Stimulated activated CD8-positive, alpha-beta memory T cell treated with anti-CD3 and anti-CD28 coated beads, Interleukin-2, amount 100 ng/mL, for 48 hours (primary cell): ENCODE data around the gene TRAM2.

Experiments used
- DNase-seq, 2 donors: peaks; one replicate each; pipeline ENCODE4 v3.0.0-alpha.2; 2020; ENCODE audit warnings: low read depth in 2 of 2

The TRAM2 gene

DNA sequence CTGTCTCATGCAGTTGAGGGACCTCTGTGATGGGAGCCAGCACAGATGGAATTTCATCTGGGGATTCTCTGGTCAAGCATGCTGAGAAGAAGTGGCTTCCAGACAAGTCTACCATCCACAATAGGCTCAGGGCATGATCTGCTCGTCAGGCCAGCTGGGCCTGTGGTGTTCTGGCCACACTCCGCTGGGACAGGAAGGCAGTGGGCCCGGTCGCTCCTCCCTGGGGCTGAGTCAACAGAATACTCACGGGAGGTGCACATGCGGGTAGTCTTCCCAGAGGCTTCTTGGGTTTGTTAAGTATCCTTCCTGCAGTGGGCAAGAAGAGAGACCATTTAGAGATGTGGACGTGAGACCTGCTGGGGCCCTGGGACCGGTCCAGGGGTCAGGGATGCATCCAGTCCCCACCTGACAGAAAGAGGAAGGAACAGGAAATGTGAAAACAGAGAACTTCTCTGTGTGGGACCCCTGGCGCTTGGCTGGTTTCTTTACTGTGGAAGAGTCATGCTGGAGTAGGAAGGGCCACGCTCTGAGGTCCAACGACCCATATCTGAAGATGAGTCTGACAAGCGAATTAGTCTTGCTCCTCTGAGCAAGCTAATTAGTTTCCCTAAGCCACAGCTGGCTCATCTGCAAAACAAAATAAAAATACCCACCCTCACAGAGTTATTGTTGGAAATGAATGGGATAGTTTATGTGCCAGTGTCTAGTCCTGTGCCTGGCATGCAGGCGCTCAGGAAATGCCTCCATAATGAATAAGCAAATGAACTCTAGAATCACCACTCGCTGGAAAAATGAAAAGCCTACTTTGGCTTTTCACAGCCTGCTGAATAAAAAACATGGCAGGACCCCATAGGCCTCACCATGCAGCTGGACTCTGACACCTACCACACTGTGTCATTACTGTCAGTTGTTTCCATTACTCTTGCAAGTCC, 67.3 kb downstream of the TRAM2 start:
- no peak for DNase-seq

GRCh38 chr6:52508261-52508739, 68.6 kb downstream of the TRAM2 start:
- DNase-seq = no peak

- DNase-seq = no peak
Observed at GRCh38 chr6:52507557-52508260, 69.2 kb downstream of the TRAM2 start.

GRCh38 chr6:52506476-52506875, 70.4 kb downstream of the TRAM2 start:
- DNase-seq = no peak

DNA sequence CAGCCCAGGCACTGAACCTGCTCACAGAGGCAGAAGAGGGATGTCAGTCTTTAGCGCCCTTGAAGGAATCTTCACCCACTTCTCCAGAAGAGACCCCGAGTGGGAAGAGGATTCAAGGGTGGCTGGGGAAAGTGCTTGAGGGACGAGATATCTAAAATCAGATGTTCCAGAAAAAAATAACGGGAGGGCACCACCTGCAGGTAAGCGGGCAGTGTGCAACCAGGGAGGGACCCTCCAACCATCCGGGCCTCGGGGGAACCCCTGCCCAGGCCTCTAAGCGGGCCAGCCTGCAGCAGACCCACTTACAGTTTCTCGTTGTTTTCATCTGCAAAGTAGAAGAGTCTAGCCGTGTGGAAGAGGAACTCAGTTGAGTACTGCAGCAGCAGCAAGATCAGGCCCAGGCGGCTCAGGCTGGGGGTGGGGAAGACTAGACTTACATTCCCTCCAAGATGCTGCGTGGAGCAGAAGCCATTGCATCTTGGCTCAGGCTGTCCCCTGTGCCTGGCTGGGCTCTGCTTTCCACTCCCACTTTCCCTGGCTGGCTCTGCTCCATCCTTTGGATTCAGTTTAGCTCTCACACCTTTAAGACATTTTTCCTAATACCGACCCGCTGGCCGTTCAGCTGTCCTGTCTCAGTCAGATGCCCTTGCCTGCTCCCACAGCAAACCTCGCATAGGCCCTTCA, 71.0 kb downstream of the TRAM2 start:
- no peak for DNase-seq

DNA sequence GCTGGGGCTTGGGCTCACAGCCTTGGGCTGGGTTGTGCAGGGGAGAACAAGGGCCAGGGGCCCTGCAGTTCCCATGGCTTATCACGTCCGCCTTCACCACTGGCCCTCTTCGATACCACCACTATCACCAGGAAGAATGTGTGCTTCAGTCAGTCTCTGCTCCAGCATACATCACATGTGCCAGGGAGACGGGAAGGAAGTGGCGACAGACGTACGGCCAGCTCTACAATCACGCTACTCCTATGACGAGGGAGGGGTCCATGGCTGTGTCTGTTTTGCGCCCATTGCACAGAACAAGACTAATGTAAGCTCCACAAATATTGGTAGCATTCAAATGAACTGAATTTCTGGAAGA, 72.1 kb downstream of the TRAM2 start:
- DNase-seq = no peak

GRCh38 chr6:52503851-52504781, 72.7 kb downstream of the TRAM2 start:
- DNase-seq = no peak

DNA sequence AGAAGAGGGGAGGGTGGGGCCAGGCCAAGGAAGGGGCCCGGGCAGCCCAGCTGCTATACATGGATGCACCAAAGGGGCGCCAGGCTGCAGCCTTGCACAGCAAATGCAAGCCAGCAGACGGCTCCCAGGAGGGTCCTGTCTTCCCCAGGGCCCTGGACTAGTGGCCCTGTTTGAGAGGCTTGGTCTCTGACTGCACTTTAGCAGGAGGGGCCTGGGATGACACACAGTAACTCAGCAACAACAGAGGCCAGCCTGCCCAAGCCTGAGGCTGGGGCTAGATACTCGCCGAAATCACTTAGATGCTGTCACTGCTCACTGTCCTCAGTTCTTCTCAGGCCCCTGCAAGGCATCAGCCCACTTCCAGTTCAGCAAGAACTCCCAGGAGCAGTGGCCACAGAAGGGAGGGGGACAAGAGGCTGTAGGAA, 73.5 kb downstream of the TRAM2 start:
- no peak for DNase-seq

GRCh38 chr6:52502306-52503029, 74.4 kb downstream of the TRAM2 start:
- no peak for DNase-seq

DNA sequence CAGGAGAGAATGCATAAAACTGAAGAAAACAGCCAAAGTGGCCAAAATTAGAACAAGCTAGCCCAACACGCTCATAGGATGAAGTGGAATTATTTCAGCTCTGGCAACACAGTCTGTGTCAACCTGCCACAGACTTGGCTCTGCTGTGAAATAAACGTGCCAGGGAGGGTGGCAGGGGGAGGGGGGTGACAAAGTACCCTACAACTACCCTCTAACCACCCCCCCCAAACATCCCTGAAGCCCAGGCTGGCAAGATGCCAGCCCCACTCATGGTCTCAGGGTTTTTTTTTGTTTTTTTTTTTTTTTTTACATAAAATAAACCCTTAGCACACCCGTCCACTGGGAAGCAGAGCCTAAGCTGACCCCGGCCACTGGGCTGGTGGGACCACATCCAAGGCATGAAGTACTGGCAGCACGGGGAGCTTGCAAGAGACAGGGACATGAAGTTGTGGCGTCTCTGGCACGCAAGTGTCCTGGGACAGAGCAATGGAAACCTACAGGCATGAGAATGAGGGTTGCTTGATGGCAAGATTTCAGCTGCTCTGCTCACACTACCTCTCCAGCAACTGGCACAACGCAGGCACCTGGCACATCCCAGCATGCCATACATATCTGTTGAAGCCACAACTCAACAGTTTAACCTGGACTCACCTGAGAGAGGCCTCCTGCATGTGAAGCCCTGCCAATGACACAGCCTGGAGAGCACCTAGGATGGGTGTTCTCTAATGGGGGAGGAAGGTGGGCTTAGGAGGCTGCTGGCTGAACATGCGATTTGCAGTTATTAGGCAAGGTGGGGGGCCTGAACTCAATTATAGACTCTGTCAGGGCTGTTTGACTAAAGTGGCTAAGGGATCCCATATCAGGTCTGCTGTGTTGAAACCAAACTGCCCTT, 76.4 kb downstream of the TRAM2 start:
- no peak for DNase-seq

DNA sequence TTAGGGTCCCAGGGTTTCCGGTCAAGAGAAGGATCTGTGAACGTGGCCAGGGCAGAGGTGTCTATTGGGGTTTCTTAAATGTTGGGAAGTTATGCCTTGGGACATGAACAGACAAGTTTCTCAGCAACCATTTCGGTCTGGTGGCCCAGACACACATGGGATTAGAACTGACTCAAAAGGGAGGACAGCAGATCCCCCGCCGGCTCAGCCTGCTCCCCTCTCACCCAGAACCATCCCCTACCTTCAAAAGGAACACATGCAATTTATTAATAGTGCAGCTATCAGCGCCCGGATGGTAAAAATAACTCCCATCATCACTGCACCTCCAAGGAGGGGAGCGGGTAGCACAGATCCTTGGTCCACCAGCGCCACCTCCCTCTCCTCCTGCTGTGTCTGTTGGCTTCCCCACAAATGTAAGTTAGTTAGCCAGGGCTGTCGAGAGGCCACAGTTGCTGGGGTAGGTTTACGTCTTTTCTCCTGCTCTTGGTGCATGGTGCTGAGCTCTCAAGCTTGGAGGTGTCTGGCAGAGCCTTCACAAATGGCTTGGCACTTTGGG, 77.1 kb downstream of the TRAM2 start:
- no peak for DNase-seq

DNA sequence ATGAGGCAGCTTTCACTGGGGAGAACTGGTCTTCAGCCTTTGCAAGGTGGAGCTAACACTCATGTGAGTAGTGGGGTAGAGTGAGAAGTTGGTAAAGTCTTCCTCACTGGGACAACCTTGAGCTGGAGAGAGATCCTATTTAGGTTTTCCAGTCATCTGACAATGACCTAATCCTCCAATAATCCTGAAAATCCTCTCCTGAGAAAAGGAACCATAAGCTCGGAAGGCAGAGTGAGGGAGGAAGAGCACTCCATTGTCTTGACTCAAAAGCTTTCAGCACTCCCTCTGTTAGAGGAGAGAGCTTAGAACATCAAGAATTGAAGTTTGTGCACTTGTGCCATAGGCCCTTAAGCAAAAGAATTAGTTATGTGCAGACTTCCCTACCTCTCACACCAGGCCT, 77.8 kb downstream of the TRAM2 start:
- no peak for DNase-seq

DNA sequence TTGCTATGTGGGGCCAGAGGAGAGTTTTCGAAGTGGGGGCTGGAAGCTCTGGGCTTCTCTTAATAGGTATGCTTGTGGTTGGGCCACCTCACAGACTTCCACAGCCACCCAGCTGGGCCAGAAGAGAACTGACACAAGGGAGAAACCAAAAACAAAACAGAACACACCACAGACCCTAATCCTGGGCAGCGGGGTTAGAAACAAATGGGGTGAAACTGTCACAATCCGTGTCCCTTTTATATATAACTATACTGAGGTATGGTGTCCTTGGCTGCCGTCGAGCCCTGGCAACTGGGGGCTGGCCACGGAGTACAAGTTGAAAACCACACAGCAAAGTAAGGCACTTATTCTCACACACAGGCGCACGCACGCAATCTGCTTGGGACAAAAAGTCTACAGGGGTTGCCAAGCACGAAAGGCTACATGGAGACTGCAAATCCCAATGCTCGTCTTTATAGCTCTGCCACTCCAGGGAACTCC, 78.3 kb downstream of the TRAM2 start:
- DNase-seq = no peak

DNA sequence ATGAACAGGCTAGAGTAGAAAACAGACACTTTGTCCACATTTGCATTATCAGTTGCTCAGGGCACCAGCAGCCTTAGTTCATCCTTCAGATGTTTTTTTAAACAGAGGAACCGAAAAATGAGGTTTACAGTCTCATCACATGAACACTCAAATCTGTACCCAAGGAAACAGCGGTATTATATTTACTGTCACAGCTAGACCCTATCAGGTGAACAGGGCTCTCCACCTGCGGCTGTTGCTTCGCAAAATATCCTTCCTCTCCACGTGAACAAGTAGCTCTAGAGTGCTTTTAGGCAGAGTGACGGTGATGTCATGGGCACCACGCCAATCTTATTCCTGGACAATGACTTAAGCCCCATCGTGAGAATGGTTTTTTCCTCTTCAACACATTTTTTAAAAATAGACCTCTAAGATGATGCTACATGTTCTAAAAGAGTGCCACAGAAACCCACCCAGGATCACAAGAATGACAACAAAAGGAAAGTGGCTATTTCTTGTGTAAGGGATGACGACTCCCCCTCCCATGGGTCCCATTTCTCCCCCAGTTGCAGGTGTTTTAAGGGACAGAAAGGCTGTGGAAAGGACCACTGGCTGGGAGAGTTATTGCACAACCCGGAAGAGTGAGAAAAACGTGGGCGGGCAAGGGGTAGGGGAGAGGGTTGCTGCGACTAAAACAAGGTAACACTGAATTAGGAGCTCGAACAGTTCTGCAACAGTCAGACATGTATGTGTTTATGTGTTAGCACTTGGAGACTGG, 79.0 kb downstream of the TRAM2 start:
- no peak for DNase-seq

DNA sequence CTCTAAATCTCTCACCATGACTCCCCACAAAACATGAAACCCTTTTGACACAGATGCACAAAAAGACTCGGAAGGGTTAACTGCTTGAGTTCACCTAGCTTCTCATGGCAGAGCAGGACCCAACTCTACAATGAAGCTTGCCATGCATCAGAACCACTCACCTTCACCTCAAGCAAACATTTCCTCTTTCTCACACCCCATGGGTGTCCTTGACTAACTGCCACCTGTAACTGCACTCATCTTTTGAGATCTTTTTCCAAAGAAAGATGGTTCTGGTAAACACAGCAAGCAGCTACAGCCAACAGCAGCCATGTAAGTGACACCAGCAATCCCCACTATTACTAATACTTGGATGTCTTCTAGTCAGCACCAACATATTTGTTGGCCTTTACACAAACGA, 80.2 kb downstream of the TRAM2 start:
- DNase-seq = no peak

DNA sequence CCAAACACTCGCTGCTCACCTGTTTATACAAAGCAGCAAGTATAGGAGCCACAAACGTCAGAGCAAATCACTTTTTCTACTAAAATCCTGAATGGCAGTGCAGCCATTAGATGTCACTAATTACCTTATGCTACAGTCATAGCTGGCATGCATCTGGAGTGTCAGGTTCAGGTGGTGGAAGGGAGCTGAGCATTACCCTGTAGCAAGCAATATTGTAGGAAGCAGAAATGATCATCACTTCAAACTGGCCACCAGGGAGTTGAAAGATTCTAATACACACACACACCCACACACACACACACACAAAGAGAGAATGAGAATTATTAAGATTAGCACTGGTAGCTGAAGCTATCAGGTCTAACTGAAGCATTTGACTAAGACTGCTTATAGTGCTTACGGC, 80.9 kb downstream of the TRAM2 start:
- DNase-seq = no peak

- DNase-seq = no peak
Observed at GRCh38 chr6:52494298-52495072, 82.4 kb downstream of the TRAM2 start.

DNA sequence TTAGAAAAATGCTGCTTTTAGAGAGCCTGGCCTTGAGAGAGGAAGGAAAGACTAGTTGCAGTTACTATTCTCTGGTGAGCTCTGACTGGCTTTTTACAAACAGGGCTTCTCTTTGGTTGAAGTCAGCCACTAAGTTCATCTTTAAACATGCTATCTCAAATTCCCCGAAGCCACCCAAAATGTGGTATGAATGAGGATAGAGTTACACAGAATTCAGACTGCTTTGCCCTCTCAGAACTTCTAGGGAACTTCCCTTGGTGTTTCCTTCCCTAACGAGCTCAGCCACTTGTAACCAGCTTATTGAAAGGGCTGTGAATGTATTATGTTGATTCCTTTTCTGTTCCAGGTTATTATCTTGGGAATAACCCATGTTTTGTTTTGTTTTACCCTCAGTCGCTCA, 83.2 kb downstream of the TRAM2 start:
- DNase-seq = no peak
